Kidney epithelial cell (primary cell): ENCODE measurements around the gene SYTL4. TPM values are rescaled to one million over a fixed set of nuclear protein-coding genes. Genes with fewer than 3 reads are reported as not detected.
A peak's percentile ranks its signal among the peaks of the same experiment; 100 is the strongest.

ENCODE experiments used
- DNase-seq: peaks from one replicate; pipeline ENCODE4 v3.0.0-alpha.2; 2010; ENCODE audit warnings: low read depth
- H3K27me3 ChIP-seq: 2 replicates; pipeline ENCODE4 v1.6.0; 2011; ENCODE audit warnings: low read length; ENCODE audit not compliant: control insufficient read depth, insufficient read depth
- H3K36me3 ChIP-seq: 2 replicates; pipeline ENCODE4 v1.5.1; 2011; ENCODE audit warnings: low read length; ENCODE audit not compliant: control insufficient read depth, insufficient read depth
- H3K4me3 ChIP-seq: 2 replicates; pipeline ENCODE4 v1.5.1; 2011; ENCODE audit warnings: low read depth, mild to moderate bottlenecking, control low read depth, low read length
- total RNA-seq: library from RNA; depleted of rRNA; stranded (reverse); fragments of >200 nt; gene quantifications from 2 replicates; pipeline ENCODE4 v1.2.3, GENCODE V29; 2015
- TF ChIP-seq, protein P1 (sequence below): IDR thresholded peaks from 2 replicates; pipeline ENCODE4 v1.5.1; 2011; ENCODE audit warnings: mild to moderate bottlenecking, moderate library complexity, low read length, control low read depth, inconsistent platforms; ENCODE audit not compliant: insufficient read depth, poor library complexity, severe bottlenecking

SYTL4 gene
- total RNA-seq, 1 donor from 2014 or later: 3.2 TPM

GRCh38 chrX:100648458-100649417 lies 83.2 kb downstream of the SYTL4 start:
- TF ChIP-seq, protein P1, sequence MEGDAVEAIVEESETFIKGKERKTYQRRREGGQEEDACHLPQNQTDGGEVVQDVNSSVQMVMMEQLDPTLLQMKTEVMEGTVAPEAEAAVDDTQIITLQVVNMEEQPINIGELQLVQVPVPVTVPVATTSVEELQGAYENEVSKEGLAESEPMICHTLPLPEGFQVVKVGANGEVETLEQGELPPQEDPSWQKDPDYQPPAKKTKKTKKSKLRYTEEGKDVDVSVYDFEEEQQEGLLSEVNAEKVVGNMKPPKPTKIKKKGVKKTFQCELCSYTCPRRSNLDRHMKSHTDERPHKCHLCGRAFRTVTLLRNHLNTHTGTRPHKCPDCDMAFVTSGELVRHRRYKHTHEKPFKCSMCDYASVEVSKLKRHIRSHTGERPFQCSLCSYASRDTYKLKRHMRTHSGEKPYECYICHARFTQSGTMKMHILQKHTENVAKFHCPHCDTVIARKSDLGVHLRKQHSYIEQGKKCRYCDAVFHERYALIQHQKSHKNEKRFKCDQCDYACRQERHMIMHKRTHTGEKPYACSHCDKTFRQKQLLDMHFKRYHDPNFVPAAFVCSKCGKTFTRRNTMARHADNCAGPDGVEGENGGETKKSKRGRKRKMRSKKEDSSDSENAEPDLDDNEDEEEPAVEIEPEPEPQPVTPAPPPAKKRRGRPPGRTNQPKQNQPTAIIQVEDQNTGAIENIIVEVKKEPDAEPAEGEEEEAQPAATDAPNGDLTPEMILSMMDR: no peak
- H3K36me3 ChIP-seq: no peaks in the 10 kb centered on the region
- no peak overlapping the region for H3K4me3 ChIP-seq
- no peak for DNase-seq
- no peaks in the 10 kb centered on the region for H3K27me3 ChIP-seq

- TF ChIP-seq, protein P1: no peak
- H3K4me3 ChIP-seq: no peak overlapping the region
Observed at GRCh38 chrX:100647739-100648138, 84.2 kb downstream of the SYTL4 start.

DNA sequence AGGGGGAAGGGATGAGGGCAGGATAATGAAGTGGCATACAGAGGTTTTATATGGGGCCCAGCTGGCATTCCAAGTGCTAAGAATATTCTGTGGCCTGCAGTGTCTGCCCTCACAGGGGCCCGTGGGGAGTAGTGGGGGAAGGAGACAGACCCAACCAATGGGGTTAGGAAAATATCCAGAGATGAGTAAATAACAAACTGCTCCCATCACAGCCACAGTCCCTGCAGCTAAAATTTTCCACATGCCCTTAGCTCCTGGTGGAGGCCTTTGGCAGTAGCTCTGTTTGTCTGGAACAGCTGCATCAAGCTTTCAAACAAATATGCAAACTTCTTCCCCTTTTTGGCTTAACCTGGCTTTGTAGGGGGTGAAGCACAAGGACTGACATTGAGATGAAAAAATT lies 84.8 kb downstream of the SYTL4 start:
- DNase-seq: no peak
- Histone ChIP-seq H3K27me3 (no peaks in the 10 kb centered on the region), H3K4me3 (no peak overlapping the region), H3K36me3 (no peaks in the 10 kb centered on the region)
- TF ChIP-seq, protein P1: no peak

More at GRCh38 chrX:100647739-100648138, 84.2 kb downstream of the SYTL4 start:
- DNase-seq: no peak
- Histone ChIP-seq H3K36me3 (no peaks in the 10 kb centered on the region), H3K27me3 (no peaks in the 10 kb centered on the region)

DNA sequence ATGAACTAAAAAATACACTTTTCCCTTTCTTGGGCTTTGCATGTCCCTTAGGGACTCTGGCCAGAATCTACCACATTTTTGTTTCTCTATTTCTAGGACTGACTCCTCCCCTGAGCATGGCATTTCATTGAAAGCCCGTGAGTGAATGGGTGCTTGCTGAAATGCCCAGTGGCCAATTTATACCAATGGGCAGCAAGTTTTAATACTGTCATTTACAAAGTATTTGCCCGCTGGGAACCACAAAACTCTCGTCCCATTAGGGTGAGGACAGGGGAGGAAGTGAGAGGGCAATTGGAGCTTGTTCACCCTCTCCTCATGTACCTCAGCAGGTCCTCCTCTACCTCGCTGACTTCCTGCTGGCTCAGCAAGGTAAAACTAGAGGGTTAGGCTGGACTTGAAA lies 86.8 kb downstream of the SYTL4 start:
- no peak overlapping the region for H3K4me3 ChIP-seq
- no peak for DNase-seq
- no peaks in the 10 kb centered on the region for H3K36me3 ChIP-seq
- H3K27me3 ChIP-seq: no peaks in the 10 kb centered on the region
- TF ChIP-seq, protein P1: no peak

GRCh38 chrX:100643956-100644860 lies 87.7 kb downstream of the SYTL4 start, which contains the start of gene SRPX2:
Gene SRPX2, plus strand, starts transcription at chrX:100644199. Its CDS starts 2,124 bp downstream, at chrX:100646323.
- Histone ChIP-seq H3K27me3 (no peaks in the 10 kb centered on the region), H3K36me3 (no peaks in the 10 kb centered on the region), H3K4me3 (no peak within 1 kb of the TSS)
- DNase-seq: peak; percentile 62
- TF ChIP-seq, protein P1: no peak
